K562 (cell line): ENCODE data around the gene PLIN5. TPM values are rescaled to one million over a fixed set of nuclear protein-coding genes. Genes with fewer than 3 reads are reported as not detected.

Experiments used
- COPS2 ChIP-seq: fragments of 450-650 bp; conservative IDR thresholded peaks from 2 replicates; pipeline ENCODE4 v1.6.1; 2016; ENCODE audit warnings: mild to moderate bottlenecking, moderate library complexity
- DIDO1 ChIP-seq: fragments of 450-650 bp; IDR thresholded peaks from 2 replicates; pipeline ENCODE4 v1.6.1; 2016; ENCODE audit warnings: low read depth, missing biosample characterization, missing genetic modification characterization
- E2F6 ChIP-seq, 2 experiments: IDR thresholded peaks; 2 replicates each; pipeline ENCODE4 v1.6.1; 2011; ENCODE audit warnings: borderline replicate concordance in 1 of 2, control low read depth in 1 of 2, low read depth in 1 of 2, low read length in 1 of 2, mild to moderate bottlenecking in 1 of 2, mixed read lengths in 1 of 2, moderate library complexity in 1 of 2; ENCODE audit not compliant: insufficient read depth in 1 of 2, insufficient read length in 1 of 2, poor library complexity in 1 of 2, severe bottlenecking in 1 of 2; ENCODE audit errors: extremely low read depth in 1 of 2
- E4F1 ChIP-seq: fragments of 250-450 bp; sonication (Bioruptor Pico); IDR thresholded peaks from 2 replicates; pipeline ENCODE4 v1.5.0; 2021; ENCODE audit warnings: mild to moderate bottlenecking, borderline replicate concordance
- HNRNPK ChIP-seq: fragments of 200-400 bp; formaldehyde crosslinking; IDR thresholded peaks from one replicate; pipeline ENCODE4 v1.6.1; 2018; ENCODE audit warnings: mild to moderate bottlenecking, low read depth, low read length; ENCODE audit not compliant: poor library complexity, severe bottlenecking
- IFI16 ChIP-seq: fragments of 250-450 bp; sonication (Bioruptor Pico); IDR thresholded peaks from 2 replicates; pipeline ENCODE4 v2.1.2; 2022; ENCODE audit warnings: mild to moderate bottlenecking, inconsistent platforms
- KLF1 ChIP-seq: fragments of 450-650 bp; IDR thresholded peaks from 2 replicates; pipeline ENCODE4 v1.6.1; 2016; ENCODE audit warnings: missing genetic modification characterization, missing compliant biosample characterization
- KLF13 ChIP-seq: fragments of 450-650 bp; IDR thresholded peaks from 2 replicates; pipeline ENCODE4 v1.6.1; 2016; ENCODE audit warnings: missing genetic modification characterization, low read depth, mild to moderate bottlenecking, missing compliant biosample characterization, moderate library complexity, borderline replicate concordance
- MTA3 ChIP-seq: fragments of 450-650 bp; formaldehyde crosslinking; IDR thresholded peaks from 2 replicates; pipeline ENCODE4 v1.6.1; 2017; ENCODE audit warnings: mild to moderate bottlenecking, borderline replicate concordance
- PKNOX1 ChIP-seq: fragments of 450-650 bp; IDR thresholded peaks from 2 replicates; pipeline ENCODE4 v1.6.1; 2016
- PTRF ChIP-seq: fragments of 450-650 bp; IDR thresholded peaks from 2 replicates; pipeline ENCODE4 v1.6.1; 2016; ENCODE audit warnings: mild to moderate bottlenecking, missing genetic modification characterization, missing compliant biosample characterization
- TAL1 ChIP-seq: fragments of 450-650 bp; IDR thresholded peaks from 2 replicates; pipeline ENCODE4 v1.6.1; 2016; ENCODE audit warnings: mild to moderate bottlenecking
- TEAD4 ChIP-seq, 2 experiments: sonication (generic) in 1 of 2; formaldehyde crosslinking in 1 of 2; IDR thresholded peaks; 2 replicates each; pipeline versions ENCODE4 v1.6.1 to v1.8.0; 2012 to 2022; ENCODE audit warnings: borderline replicate concordance in 1 of 2, inconsistent platforms in 1 of 2, low read length in 1 of 2, mild to moderate bottlenecking in 1 of 2, missing genetic modification reagents in 1 of 2
- U2AF2 ChIP-seq: fragments of 200-400 bp; formaldehyde crosslinking; optimal IDR thresholded peaks from 2 replicates; pipeline ENCODE3; 2017; ENCODE audit warnings: low read depth, mild to moderate bottlenecking, low read length
- YBX1 ChIP-seq: fragments of 450-650 bp; IDR thresholded peaks from 2 replicates; pipeline ENCODE4 v1.7.1; 2016; ENCODE audit warnings: mild to moderate bottlenecking
- ZNF444 ChIP-seq: fragments of 250-450 bp; sonication (Bioruptor Pico); IDR thresholded peaks from 2 replicates; pipeline ENCODE4 v1.4.0; 2020; ENCODE audit warnings: mild to moderate bottlenecking, moderate library complexity
- polyA plus RNA-seq, 8 experiments: library from polyadenylated mRNA; depleted of rRNA in 4 of 8; stranded (reverse) in 5 of 8; unstranded in 3 of 8; fragments of >200 nt; fragmentation: Nextera tagmentation in 2 of 8; fragmentation: Illumina TruSeq in 1 of 8; extraction: Ambion mirVana in 2 of 8; extraction: Trizol in 1 of 8; gene quantifications; 2 replicates each; pipeline versions ENCODE4 v1.2.1 to v1.2.3, GENCODE V29; 2011 to 2014; ENCODE audit warnings: inconsistent platforms in 1 of 8, missing spikeins in 1 of 8
- total RNA-seq, 7 experiments: library from RNA; depleted of rRNA in 6 of 7; stranded (reverse); fragments of >200 nt in 6 of 7; fragmentation: Illumina TruSeq in 2 of 7; extraction: Trizol in 2 of 7; gene quantifications; 2 replicates each; pipeline versions ENCODE4 v1.2.1 to v1.2.3, GENCODE V29; 2011 to 2021; ENCODE audit warnings: low replicate concordance in 1 of 7
- TF ChIP-seq, protein P1 (sequence below): sonication (generic); formaldehyde crosslinking; IDR thresholded peaks from 2 replicates; pipeline ENCODE4 v1.8.0; 2022; ENCODE audit warnings: missing genetic modification reagents, mild to moderate bottlenecking, moderate library complexity, borderline replicate concordance

PLIN5 gene
- total and polyA plus RNA-seq, 9 of the 15 experiments (the other 6 are each of a cell fraction or from before 2014, with no cell fraction given) = 0.04 to 1.3 (median 0.50) TPM

DNA sequence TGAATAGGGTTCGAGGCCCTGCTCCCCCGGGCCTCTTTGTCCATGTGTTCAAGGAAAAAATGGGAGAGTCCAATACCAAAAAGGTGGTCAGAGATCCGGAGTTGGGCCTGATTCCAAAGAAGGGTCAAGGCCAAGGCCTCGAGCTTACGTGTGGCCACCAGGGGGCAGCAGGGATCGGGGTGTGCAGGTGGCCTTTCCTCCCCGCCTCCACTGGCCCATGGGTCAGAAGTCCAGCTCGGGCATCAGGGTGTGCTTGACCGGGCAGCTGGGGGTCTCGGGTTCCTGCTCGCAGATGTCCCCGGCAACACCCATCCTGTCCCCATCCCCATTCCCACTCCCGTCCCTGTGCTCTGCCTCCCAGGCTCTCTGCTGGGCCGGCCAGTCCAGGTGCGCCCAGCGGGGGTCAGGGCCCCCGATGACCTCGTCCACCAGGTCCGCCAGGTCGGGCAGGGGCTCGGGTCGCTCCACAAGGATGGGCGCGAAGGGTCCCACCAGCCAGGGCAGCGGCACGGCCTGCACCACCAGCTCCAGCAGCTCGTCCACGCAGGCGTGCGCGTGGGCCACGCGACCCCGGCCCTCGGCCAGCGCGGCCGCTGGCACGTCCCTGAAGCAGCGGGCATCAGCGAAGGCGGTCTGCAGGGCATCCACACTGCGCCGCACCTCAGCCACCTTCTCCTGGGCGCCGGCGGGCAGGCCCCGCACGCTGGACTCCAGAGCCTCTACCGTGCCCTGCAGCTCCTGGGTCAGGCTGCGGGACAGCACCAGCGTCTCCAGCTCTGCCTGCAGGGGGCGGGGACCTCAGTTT lies 11.5 kb downstream of the PLIN5 start (continued):
- 0 out of 2 replicates have a peak, but pooled peaks have one; percentile 31 for TF ChIP-seq MTA3
- no peak for TF ChIP-seq YBX1
- no peak for TF ChIP-seq TAL1
- no peak for TF ChIP-seq U2AF2
- TF ChIP-seq TEAD4 (IDR thresholded peaks at IDR 0.05; ENCODE audit: low read length) = no peak
- TF ChIP-seq TEAD4 (CRISPR knock-in tag; IDR thresholded peaks at IDR 0.05; ENCODE audit: borderline replicate concordance) = no peak
- TF ChIP-seq, protein P1, sequence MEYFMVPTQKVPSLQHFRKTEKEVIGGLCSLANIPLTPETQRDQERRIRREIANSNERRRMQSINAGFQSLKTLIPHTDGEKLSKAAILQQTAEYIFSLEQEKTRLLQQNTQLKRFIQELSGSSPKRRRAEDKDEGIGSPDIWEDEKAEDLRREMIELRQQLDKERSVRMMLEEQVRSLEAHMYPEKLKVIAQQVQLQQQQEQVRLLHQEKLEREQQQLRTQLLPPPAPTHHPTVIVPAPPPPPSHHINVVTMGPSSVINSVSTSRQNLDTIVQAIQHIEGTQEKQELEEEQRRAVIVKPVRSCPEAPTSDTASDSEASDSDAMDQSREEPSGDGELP (CRISPR knock-in tag) = peak; percentile 28; the same call in 1 of the 2 replicates
- 0 out of 2 replicates have a peak, but pooled peaks have one; percentile 20 for TF ChIP-seq DIDO1
- no peak for TF ChIP-seq ZNF444 (CRISPR knock-in tag)
- TF ChIP-seq E2F6 (IDR thresholded peaks at IDR 0.05; ENCODE audit: borderline replicate concordance in 1 of 2, extremely low read depth in 1 of 2, insufficient read depth in 1 of 2, insufficient read length in 1 of 2, low read depth in 1 of 2, low read length in 1 of 2, poor library complexity in 1 of 2, severe bottlenecking in 1 of 2) = peak in 1 of 2 experiments; percentile 58
- TF ChIP-seq PKNOX1 = no peak
- TF ChIP-seq KLF13 (tag) = no peak
- no peak for TF ChIP-seq HNRNPK
- TF ChIP-seq PTRF (tag) = no peak
- TF ChIP-seq COPS2 = no peak
- TF ChIP-seq E4F1 (CRISPR knock-in tag) = no peak
- TF ChIP-seq IFI16 (CRISPR knock-in tag) = no peak
- TF ChIP-seq KLF1 (tag) = no peak
